ENCODE data around the gene BGN.

Gene BGN

DNA sequence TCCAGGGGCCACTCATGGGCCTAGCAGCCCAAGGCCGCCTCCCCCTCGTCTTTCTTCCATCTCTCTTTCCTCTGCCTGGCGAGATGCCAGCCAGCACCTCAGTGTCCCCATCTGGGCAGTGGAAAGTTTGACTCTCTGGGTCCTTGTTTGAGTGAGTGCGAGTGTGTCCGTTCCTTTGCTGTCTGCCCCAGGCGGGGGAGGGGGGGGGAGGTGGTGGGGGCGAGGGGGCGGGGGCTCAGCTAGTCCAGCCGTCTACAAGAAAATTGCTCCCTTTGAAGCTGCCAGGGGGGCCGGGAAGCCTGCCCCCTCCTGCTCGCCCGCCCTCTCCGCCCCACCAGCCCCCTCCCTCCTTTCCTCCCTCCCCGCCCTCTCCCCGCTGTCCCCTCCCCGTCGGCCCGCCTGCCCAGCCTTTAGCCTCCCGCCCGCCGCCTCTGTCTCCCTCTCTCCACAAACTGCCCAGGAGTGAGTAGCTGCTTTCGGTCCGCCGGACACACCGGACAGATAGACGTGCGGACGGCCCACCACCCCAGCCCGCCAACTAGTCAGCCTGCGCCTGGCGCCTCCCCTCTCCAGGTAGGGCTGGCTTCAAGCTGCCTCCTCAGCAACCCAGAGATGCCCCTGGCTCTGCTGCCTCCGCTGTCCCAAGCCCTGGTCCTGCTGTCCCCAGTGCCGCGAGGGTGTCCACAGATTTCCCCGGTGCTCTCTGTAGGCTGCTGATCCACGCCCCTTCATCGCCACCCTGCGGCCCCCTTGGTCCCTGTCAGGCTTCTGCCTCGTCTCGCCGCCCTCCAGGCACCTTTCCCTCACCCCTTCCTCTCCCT lies at the start of gene BGN:
TSS of gene BGN (plus strand) at position 440 of the 821 bp plus-strand sequence. CDS start 9,652 bp downstream, outside the sequence.
- TF ChIP-seq ZBTB7A (IDR thresholded peaks at IDR 0.05; ENCODE audit: low read depth): no peak
- TF ChIP-seq RAD21 (IDR thresholded peaks at IDR 0.05; ENCODE audit: low read depth): no peak
- TF ChIP-seq EGR1 (IDR thresholded peaks at IDR 0.05): no peak
- TF ChIP-seq TCF12 (IDR thresholded peaks at IDR 0.05; ENCODE audit: low read depth): no peak
- no peak for TF ChIP-seq TAF1 (IDR thresholded peaks at IDR 0.05; ENCODE audit: low read depth)
- no peak for TF ChIP-seq TEAD4 (IDR thresholded peaks at IDR 0.05)
- TF ChIP-seq, protein P1, sequence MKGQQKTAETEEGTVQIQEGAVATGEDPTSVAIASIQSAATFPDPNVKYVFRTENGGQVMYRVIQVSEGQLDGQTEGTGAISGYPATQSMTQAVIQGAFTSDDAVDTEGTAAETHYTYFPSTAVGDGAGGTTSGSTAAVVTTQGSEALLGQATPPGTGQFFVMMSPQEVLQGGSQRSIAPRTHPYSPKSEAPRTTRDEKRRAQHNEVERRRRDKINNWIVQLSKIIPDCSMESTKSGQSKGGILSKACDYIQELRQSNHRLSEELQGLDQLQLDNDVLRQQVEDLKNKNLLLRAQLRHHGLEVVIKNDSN (IDR thresholded peaks at IDR 0.05): no peak
- TF ChIP-seq, protein P2, sequence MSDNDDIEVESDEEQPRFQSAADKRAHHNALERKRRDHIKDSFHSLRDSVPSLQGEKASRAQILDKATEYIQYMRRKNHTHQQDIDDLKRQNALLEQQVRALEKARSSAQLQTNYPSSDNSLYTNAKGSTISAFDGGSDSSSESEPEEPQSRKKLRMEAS (IDR thresholded peaks at IDR 0.05): no peak
- TF ChIP-seq YY1 (IDR thresholded peaks at IDR 0.05; ENCODE audit: low read depth): no peak
- TF ChIP-seq, protein P3, sequence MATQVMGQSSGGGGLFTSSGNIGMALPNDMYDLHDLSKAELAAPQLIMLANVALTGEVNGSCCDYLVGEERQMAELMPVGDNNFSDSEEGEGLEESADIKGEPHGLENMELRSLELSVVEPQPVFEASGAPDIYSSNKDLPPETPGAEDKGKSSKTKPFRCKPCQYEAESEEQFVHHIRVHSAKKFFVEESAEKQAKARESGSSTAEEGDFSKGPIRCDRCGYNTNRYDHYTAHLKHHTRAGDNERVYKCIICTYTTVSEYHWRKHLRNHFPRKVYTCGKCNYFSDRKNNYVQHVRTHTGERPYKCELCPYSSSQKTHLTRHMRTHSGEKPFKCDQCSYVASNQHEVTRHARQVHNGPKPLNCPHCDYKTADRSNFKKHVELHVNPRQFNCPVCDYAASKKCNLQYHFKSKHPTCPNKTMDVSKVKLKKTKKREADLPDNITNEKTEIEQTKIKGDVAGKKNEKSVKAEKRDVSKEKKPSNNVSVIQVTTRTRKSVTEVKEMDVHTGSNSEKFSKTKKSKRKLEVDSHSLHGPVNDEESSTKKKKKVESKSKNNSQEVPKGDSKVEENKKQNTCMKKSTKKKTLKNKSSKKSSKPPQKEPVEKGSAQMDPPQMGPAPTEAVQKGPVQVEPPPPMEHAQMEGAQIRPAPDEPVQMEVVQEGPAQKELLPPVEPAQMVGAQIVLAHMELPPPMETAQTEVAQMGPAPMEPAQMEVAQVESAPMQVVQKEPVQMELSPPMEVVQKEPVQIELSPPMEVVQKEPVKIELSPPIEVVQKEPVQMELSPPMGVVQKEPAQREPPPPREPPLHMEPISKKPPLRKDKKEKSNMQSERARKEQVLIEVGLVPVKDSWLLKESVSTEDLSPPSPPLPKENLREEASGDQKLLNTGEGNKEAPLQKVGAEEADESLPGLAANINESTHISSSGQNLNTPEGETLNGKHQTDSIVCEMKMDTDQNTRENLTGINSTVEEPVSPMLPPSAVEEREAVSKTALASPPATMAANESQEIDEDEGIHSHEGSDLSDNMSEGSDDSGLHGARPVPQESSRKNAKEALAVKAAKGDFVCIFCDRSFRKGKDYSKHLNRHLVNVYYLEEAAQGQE (IDR thresholded peaks at IDR 0.05; ENCODE audit: low read depth): no peak

DNA sequence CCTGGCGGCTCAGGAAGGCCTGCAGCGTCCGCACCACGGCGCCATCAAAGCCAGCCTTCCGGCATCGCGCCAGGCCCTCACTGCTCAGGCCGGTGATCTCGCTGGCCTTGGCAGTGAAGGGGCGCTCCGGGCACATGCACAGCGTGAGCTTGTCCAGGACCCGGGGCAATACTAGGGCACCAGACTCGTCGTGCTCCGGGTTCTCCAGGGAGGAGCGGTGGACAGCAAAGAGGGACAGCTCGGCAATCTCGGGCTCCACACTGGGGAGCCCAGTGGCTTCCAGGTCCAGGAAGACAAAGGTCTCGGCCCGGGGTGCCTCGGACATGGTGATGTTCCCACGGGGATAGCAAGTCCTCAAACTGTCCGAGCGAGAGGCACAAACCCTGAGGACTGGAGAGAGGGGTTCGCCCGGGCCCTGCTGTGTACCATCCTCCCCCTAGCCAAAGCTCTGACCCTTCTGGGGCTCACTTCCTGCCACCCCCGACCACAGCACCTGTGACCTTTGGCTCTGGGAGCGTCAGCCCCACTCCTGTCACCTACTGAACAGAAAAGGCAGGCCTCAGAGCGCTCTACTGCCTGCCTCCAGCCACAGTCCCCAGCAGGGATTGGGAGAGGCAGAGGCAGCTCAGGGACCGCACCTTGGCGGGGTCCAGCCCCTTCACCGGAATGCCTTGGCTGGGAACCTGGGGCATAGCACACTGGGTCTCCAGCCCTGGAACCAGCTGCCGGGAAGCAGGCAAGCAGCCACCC lies 49.5 kb upstream of the BGN start:
- TF ChIP-seq ZBTB7A (IDR thresholded peaks at IDR 0.05; ENCODE audit: low read depth) (no peak), YY1 (IDR thresholded peaks at IDR 0.05; ENCODE audit: low read depth) (no peak), TEAD4 (IDR thresholded peaks at IDR 0.05) (no peak), EP300 (IDR thresholded peaks at IDR 0.05; ENCODE audit: borderline replicate concordance) (no peak), NFIC (IDR thresholded peaks at IDR 0.05) (no peak), RAD21 (IDR thresholded peaks at IDR 0.05; ENCODE audit: low read depth) (no peak), TAF1 (IDR thresholded peaks at IDR 0.05; ENCODE audit: low read depth) (no peak), FOXM1 (IDR thresholded peaks at IDR 0.05; ENCODE audit: borderline replicate concordance, low read depth) (no peak), CREB1 (IDR thresholded peaks at IDR 0.05; ENCODE audit: low read depth) (no peak)
- TF ChIP-seq, protein P1 (IDR thresholded peaks at IDR 0.05): no peak
- TF ChIP-seq, protein P3 (IDR thresholded peaks at IDR 0.05; ENCODE audit: low read depth): no peak

DNA sequence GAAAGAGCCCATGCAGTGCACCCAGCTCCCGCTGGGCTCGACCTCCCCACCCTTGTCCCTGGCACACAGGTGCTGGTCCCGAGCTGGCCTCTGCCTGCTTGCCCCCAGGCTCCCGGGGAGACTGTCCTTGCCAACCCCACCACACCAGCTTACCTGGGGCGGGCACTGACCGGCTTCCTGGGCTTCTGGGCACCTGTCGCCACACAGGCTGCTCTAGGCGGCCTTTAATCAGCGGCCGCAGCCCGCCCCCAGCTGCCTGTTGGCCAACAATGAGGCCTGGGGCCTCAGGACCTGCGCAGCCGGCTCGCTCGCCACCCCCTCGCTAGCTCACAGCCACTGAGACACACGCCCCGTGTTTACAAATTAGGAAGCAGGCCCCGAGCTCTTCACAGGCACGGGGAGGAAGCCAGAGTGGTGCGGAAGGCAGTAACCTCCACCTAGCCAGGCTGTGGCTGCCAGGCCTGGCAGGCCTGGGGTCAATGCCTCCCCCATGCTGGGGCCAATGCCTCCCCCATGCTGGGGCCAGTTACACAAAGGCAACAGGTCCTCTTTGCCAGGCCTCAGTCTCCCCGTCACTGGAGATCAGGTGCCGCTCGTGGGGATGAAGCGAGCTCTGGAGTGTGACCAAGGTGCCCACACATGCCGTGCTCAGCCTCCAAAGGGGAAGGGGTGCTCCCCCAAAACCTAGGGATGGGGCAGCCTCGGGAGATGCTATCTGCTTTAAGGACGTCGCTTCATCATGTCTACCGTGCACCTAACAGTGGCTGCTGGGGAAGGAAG lies 48.7 kb upstream of the BGN start, which contains the start of gene TREX2:
TSS of gene TREX2 (minus strand) at position 201 of the 780 bp plus-strand sequence. CDS start 626 bp downstream, outside the sequence.
- TF ChIP-seq, protein P3 (IDR thresholded peaks at IDR 0.05; ENCODE audit: low read depth): no peak
- no peak for TF ChIP-seq YY1 (IDR thresholded peaks at IDR 0.05; ENCODE audit: low read depth)
- no peak for TF ChIP-seq RAD21 (IDR thresholded peaks at IDR 0.05; ENCODE audit: low read depth)
- TF ChIP-seq TEAD4 (IDR thresholded peaks at IDR 0.05): no peak
- TF ChIP-seq, protein P2 (IDR thresholded peaks at IDR 0.05): no peak
- no peak for TF ChIP-seq ZBTB7A (IDR thresholded peaks at IDR 0.05; ENCODE audit: low read depth)
- no peak for TF ChIP-seq NFIC (IDR thresholded peaks at IDR 0.05)
- no peak for TF ChIP-seq TAF1 (IDR thresholded peaks at IDR 0.05; ENCODE audit: low read depth)
- no peak for TF ChIP-seq CEBPB (IDR thresholded peaks at IDR 0.05)
- no peak for TF ChIP-seq CREB1 (IDR thresholded peaks at IDR 0.05; ENCODE audit: low read depth)
- TF ChIP-seq FOXM1 (IDR thresholded peaks at IDR 0.05; ENCODE audit: borderline replicate concordance, low read depth): no peak
- TF ChIP-seq TCF12 (IDR thresholded peaks at IDR 0.05; ENCODE audit: low read depth): no peak
- no peak for TF ChIP-seq EP300 (IDR thresholded peaks at IDR 0.05; ENCODE audit: borderline replicate concordance)
- no peak for TF ChIP-seq EGR1 (IDR thresholded peaks at IDR 0.05)
- TF ChIP-seq, protein P1 (IDR thresholded peaks at IDR 0.05): no peak

All from Ishikawa (cell line).